NCI-H1105 treated with DMSO at 0.1 percent for 48 hours (cell line): ENCODE data around the gene TMA7B.
"Not testable (repeated sequence)": the region's sequence is repeated elsewhere in the genome, so short reads cannot be mapped to it uniquely, and the experiment has no call there.

Experiments
- DNase-seq: peaks from one replicate; lab custom pipeline; 2025; lab: John Stamatoyannopoulos, UW

TMA7B gene

GRCh38 chr22:39984746-39985145 lies 24.5 kb downstream of the TMA7B start:
- no peak for DNase-seq

- no peak for DNase-seq
Observed at GRCh38 chr22:39985383-39986035, 25.3 kb downstream of the TMA7B start.

- DNase-seq, result no peak
Observed at GRCh38 chr22:39988386-39989114, 28.4 kb downstream of the TMA7B start.

DNA sequence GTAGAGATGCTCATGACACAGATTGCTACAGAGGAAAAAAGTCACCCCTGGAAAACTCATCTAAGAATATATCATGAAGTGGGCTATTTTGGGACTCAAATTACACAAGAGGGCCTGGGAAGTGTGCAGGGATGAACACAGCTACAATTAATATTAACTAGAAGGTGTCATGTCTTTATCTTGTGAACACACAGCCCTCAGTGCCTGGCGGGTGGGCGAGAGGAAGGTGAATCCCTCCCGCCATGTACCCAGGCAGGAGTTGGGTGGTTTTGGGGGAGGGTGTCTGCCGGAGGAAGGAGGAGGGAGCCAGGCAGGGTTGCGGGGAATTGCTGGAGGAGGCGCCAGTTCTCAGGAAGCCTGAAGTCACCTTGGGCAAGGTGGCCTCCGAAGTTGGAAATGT lies 29.4 kb downstream of the TMA7B start:
- no peak for DNase-seq

DNA sequence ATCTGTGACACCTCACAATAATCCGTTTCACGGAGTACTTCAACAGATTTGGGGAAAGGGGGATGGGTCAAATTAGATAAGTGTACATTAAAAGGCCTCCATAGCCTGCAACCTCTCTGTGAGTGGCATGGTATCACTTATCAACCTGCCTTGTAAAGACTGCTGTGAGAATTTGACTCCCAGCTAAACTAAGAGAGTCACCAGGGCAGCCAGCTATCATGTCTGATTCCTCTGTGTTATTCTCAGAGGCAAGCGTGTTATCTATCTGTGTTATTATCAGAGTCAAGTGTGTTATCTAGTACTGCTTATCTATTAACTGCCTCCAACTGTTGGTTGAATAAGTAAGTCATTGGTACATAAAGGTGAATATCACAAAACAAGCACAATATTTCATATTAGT lies 30.5 kb downstream of the TMA7B start:
- DNase-seq, result no peak

- no peak for DNase-seq
Observed at GRCh38 chr22:39991159-39991860, 31.1 kb downstream of the TMA7B start.

- no peak for DNase-seq
Observed at GRCh38 chr22:39992088-39992826, 32.1 kb downstream of the TMA7B start.

DNA sequence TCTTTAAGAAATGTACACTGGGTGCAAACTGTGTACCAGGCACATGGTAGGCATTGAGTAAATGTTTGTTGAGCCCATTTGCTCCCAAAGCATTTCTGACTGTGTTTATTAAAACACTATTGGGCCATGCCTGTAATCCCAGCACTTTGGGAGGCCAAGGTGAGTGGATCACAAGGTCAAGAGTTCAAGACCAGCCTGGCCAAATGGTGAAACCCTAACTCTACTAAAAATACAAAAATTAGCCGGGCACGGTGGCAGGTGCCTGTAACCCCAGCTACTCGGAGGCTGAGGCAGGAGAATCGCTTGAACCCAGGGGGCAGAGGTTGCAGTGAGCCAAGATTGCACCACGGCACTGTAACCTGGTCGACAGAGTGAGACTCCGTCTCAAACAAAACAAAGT lies 32.7 kb downstream of the TMA7B start:
- not testable (repeated sequence) for DNase-seq

DNA sequence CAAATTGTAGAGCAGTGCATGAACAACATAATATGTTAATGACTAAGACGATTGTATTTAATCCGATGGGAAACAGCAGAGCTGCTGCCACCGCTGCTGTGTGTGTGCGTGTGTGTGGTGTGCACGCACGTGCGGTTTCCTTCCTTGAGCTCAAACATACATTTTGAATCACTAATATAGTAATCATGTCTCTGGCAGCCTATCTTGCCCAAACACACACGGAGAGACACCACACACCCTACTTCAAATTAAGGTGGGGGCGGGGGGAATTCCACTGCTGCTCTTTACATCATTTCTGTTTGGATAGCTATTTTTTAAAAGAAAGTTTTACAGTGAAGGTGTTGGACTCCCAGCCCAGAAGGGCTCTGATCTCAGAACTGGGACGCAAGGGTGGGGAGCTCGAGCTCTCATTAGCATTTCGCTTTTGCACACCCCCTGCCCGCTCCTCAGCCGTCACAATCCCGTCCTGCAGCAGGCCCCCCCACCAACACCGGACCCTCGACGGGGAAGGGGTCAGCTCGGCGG lies 33.9 kb downstream of the TMA7B start:
- DNase-seq, result no peak

- DNase-seq, result no peak
Observed at GRCh38 chr22:39994566-39995392, 34.6 kb downstream of the TMA7B start, which contains the start of gene FAM83F. FAM83F (plus strand) TSS chr22:39994954; CDS start chr22:39995043, 89 bp downstream.

GRCh38 chr22:39995393-39996252 lies 35.4 kb downstream of the TMA7B start:
- DNase-seq, result no peak

DNA sequence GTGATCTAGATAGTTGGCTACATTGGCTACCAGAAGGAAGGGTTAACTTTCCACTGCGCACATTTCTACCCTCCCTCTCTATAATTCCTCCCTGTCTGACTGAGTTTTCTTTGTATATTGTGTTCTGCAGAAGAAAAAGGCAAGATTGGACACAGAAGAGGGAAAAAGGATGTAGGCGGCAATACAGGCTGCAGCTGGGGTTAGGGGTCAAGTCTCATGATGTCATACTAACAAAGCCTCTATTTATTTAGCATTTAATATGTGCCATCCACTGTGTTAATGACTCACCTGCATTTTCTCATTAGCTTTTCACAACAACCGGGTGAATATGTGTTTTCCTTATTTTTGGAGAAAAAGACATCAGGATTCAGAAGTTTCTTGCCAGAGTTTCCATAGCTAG lies 36.5 kb downstream of the TMA7B start:
- DNase-seq, result no peak

DNA sequence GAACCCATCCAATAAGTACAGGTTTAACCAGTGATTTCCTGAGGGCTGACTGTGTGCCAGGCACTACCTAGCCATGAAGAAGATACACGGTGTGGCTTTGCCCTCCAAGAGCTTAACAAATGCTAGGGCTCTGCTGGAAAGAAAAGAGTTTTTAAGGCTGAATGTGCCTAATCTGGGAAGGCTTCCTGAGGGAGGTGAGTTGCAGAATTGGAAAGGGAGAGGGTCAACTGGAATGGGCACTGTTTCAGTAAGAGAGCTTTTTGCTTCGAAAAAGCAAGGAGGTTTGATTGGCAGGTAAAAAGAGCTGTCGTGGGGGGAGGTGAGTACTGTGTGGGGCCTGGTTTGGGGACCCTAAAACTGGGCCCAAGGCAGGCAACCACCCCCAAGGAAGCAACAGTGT lies 37.2 kb downstream of the TMA7B start:
- no peak for DNase-seq

GRCh38 chr22:39997939-39998726 lies 37.9 kb downstream of the TMA7B start:
- peak; percentile 84 for DNase-seq

GRCh38 chr22:39999144-39999757 lies 39.1 kb downstream of the TMA7B start:
- DNase-seq, result no peak

DNA sequence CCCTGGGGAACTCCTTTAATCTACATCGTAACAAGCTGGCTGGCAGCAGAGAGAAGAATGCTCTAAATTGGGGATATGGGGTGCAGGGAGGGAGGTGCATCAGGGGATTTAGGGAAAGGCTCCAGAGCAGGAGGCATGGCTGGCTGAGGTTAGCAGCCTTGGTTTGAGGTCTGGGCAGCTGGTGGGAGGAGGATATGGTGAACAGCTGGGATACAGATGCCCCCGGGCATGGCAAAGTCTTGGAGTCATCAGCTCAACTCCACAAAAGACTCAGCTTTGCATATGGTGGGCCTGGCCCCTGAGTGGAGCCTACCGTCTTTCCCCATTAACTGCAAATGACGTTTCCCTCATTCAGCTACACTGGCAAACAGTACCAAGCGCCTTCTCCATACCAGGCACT lies 40.0 kb downstream of the TMA7B start:
- no peak for DNase-seq

GRCh38 chr22:40001106-40001505 lies 40.9 kb downstream of the TMA7B start:
- DNase-seq, result no peak

GRCh38 chr22:40001800-40002577 lies 41.8 kb downstream of the TMA7B start:
- DNase-seq, result no peak
